GM12801 (cell line): Measurements from ENCODE around the gene MATN4.

Experiments used
- CTCF ChIP-seq: IDR thresholded peaks from one replicate; pipeline ENCODE4 v1.5.1; 2011; ENCODE audit warnings: control low read depth; ENCODE audit not compliant: insufficient read length; ENCODE audit errors: extremely low read depth

Gene MATN4

GRCh38 chr20:45290677-45291355 lies 17.3 kb downstream of the MATN4 start:
- no peak for TF ChIP-seq CTCF

DNA sequence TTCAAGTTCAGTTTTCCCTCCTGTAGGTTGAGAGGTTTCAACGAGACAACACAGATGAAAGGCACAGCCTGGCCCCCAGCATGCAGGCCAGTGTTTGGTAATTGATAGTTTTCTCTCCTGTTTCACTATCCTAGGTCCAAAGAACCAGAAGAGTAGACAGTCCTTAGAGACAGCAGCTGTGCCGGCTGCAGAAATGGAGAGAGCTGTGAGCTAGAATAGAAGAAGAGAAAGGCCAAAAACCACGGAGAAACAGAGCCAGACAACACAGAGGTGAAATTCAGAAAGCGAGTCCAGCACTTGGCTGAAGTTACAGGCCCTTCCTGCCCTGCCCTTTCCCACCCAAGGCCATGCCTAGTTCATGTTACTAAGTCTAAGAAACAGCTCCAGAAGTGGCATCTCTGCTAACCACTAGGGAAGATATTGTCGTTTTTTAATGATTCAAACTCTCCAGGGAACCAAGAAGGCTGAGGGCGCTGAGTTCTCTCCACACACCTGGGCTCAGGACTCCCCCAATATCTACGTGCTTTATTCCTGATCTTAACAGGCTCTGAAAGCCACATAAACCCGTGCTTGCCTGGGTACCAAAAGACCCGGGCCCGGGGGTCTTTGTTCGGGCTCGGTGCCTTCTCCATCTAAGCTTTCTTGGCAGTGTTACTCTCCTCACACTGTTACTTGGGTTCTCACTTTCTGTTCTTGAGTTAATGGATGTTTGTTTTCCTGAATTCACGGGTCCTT lies 18.0 kb downstream of the MATN4 start:
- TF ChIP-seq CTCF, result no peak

- no peak for TF ChIP-seq CTCF
These were observed 19.2 kb downstream of the MATN4 start for GRCh38 chr20:45288860-45289259.

DNA sequence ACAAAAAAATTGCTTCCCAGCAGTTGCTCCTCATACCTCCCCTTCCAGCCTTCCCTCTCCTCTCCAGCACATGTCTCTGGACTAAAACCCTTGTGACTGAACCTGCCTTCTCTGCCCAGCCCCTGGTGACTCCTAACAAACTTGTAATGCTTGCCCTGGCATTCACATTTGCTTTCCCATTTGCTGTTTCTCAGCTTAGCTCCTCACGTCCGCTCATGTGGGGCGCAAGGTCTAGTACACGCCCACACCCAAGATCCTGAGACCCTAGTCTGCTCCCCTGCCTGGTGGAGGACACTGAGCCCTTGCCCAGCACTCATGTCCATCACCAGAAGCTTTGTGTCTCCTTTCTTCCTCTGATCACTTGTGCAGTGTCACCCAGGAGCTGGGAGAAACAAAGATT lies 19.7 kb downstream of the MATN4 start:
- TF ChIP-seq CTCF, result no peak

DNA sequence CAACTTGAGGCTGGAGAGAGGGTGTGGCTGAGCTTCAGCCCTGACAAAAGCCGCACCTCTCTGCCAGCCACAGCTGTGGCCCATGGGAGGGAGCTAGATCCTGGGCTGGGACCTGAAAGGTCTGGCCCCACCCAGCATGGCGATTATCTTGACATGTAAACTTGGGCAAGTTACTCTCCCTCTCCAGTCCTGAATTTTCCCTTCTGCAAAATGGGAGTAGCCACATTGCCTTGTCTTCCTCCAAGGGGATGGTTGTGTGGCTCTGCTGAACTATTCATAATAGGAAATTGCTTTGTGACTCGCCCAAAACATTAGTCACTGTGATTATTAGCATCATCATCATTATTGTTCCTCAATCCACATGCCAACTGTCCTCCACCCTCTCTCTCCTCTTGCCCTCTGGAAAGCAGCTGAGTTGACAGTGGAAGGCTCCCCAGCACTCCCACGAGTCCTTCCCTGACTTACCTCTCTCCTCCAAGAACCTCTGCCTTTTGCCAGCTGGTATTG lies 24.5 kb downstream of the MATN4 start:
- no peak for TF ChIP-seq CTCF

GRCh38 chr20:45282700-45283550 lies 25.2 kb downstream of the MATN4 start:
- TF ChIP-seq CTCF, result no peak

GRCh38 chr20:45279992-45280391 lies 28.1 kb downstream of the MATN4 start:
- no peak for TF ChIP-seq CTCF
